Smooth muscle cell of the umbilical artery (primary cell): ENCODE measurements around the gene TRPC4. TPM values are rescaled to one million over a fixed set of nuclear protein-coding genes. Genes with fewer than 3 reads are reported as not detected.

Experiments
- total RNA-seq: library from RNA; depleted of rRNA; stranded (reverse); fragments of >200 nt; gene quantifications from 2 replicates; pipeline ENCODE4 v1.2.3, GENCODE V29; 2014

TRPC4 gene
- total RNA-seq, result 7.4 and 23.7 TPM in 2 replicates

GRCh38 chr13:37869756-37870488, at the start of gene TRPC4:
TRPC4 (minus strand) TSS chr13:37869772; CDS start chr13:37783333, 86,439 bp downstream.

GRCh38 chr13:37598597-37598996, 271.0 kb downstream of the TRPC4 start, which contains the start of gene POSTN:
POSTN (minus strand) TSS chr13:37598768; CDS start chr13:37598726, 42 bp downstream.

